Measurements from ENCODE around the gene SNCA. TPM values are rescaled to one million over a fixed set of nuclear protein-coding genes. Genes with fewer than 3 reads are reported as not detected.

SNCA gene
- total RNA-seq, 1 donor from 2014 or later = 15.2 TPM

GRCh38 chr4:89682808-89683207 lies 154.2 kb downstream of the SNCA start:
- Mint-ChIP-seq H3K36me3 (ENCODE audit: unreplicated experiment) (no peaks in the 10 kb centered on the region), H3K27me3 (ENCODE audit: unreplicated experiment) (no peaks in the 10 kb centered on the region), H3K27ac (ENCODE audit: unreplicated experiment) (no peak overlapping the region), H3K4me1 (ENCODE audit: low read depth, unreplicated experiment) (peaks cover 5% of the 10 kb centered on the region), H3K9me3 (ENCODE audit: unreplicated experiment) (no peaks in the 10 kb centered on the region), H3K4me3 (ENCODE audit: unreplicated experiment) (peak overlapping the region; percentile 80)
- no peak for DNase-seq
- TF ChIP-seq, protein P1, sequence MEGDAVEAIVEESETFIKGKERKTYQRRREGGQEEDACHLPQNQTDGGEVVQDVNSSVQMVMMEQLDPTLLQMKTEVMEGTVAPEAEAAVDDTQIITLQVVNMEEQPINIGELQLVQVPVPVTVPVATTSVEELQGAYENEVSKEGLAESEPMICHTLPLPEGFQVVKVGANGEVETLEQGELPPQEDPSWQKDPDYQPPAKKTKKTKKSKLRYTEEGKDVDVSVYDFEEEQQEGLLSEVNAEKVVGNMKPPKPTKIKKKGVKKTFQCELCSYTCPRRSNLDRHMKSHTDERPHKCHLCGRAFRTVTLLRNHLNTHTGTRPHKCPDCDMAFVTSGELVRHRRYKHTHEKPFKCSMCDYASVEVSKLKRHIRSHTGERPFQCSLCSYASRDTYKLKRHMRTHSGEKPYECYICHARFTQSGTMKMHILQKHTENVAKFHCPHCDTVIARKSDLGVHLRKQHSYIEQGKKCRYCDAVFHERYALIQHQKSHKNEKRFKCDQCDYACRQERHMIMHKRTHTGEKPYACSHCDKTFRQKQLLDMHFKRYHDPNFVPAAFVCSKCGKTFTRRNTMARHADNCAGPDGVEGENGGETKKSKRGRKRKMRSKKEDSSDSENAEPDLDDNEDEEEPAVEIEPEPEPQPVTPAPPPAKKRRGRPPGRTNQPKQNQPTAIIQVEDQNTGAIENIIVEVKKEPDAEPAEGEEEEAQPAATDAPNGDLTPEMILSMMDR (IDR thresholded peaks at IDR 0.05; ENCODE audit: partially characterized antibody, unreplicated experiment) = no peak

- Mint-ChIP-seq H3K27ac (ENCODE audit: unreplicated experiment) (no peak overlapping the region), H3K4me1 (ENCODE audit: low read depth, unreplicated experiment) (peaks cover 5% of the 10 kb centered on the region), H3K36me3 (ENCODE audit: unreplicated experiment) (no peaks in the 10 kb centered on the region), H3K9me3 (ENCODE audit: unreplicated experiment) (peaks cover 1% of the 10 kb centered on the region), H3K4me3 (ENCODE audit: unreplicated experiment) (peak overlapping the region; percentile 34), H3K27me3 (ENCODE audit: unreplicated experiment) (peaks cover 2% of the 10 kb centered on the region)
- DNase-seq = no peak
- TF ChIP-seq, protein P1 (IDR thresholded peaks at IDR 0.05; ENCODE audit: partially characterized antibody, unreplicated experiment) = no peak
Measured at GRCh38 chr4:89681671-89682070, 155.3 kb downstream of the SNCA start.

DNA sequence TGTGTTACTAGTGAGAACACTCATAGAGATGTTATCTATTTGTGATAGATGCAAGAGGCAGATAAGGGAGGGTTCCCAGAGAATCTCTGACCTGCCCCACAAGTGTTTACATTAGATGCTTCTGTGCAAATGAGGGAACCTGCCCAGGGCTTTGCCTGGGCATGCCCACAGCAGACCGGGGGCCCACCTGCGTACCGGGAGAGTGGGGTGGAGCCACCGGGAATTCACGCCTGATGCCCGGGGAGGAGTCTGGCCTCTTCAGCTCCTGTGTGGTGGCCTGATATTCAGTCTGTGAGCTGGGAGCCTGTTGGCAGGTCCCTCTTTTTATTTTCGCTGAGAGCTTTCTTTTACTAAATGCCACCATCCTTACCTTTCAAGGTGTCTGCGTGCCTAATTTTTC lies 155.7 kb downstream of the SNCA start:
- TF ChIP-seq, protein P1 (IDR thresholded peaks at IDR 0.05; ENCODE audit: partially characterized antibody, unreplicated experiment) = no peak
- Mint-ChIP-seq H3K27ac (ENCODE audit: unreplicated experiment) (no peak overlapping the region), H3K9me3 (ENCODE audit: unreplicated experiment) (peaks cover 2% of the 10 kb centered on the region), H3K36me3 (ENCODE audit: unreplicated experiment) (no peaks in the 10 kb centered on the region), H3K4me3 (ENCODE audit: unreplicated experiment) (peak overlapping the region; percentile 38), H3K4me1 (ENCODE audit: low read depth, unreplicated experiment) (peaks cover 5% of the 10 kb centered on the region), H3K27me3 (ENCODE audit: unreplicated experiment) (peaks cover 2% of the 10 kb centered on the region)
- DNase-seq = peak; percentile 33

DNA sequence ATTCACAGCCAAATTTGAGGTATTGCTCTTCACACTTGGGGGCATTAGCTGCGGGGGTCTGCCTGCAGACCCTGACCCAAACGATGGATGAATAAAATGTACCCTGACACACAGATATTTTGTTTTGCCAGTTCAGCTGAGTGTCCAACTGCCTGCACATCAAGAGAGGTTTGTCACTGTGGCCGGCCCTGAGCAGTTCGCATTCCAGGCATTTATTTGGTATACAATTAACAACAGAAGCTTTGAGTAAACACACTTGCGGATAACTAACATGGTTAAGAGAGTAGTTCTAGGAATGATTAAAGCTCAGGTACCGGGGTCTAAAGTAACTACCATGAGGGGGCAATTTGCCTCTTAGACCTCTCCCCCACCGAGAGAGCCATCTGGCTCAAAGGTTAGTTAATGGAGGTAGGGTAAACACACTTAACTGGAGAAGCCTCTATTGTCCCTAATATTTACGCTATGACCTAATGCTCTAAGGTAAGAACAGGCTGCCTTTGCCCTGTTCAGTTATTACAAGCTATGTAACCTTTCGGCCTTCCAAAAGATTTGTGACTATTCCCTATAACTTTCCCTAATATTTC lies 162.0 kb downstream of the SNCA start:
- Mint-ChIP-seq H3K4me3 (ENCODE audit: unreplicated experiment) (no peak overlapping the region), H3K4me1 (ENCODE audit: low read depth, unreplicated experiment) (no peaks in the 10 kb centered on the region), H3K27me3 (ENCODE audit: unreplicated experiment) (peaks cover 5% of the 10 kb centered on the region), H3K9me3 (ENCODE audit: unreplicated experiment) (peaks cover 8% of the 10 kb centered on the region), H3K36me3 (ENCODE audit: unreplicated experiment) (peaks cover 4% of the 10 kb centered on the region), H3K27ac (ENCODE audit: unreplicated experiment) (no peak overlapping the region)
- DNase-seq = no peak
- TF ChIP-seq, protein P1 (IDR thresholded peaks at IDR 0.05; ENCODE audit: partially characterized antibody, unreplicated experiment) = no peak

Other genes starting within 250 kb of the SNCA start
- not detected for gene MMRN1, start 57.7 kb upstream of the SNCA start, total RNA-seq (ENCODE audit: unreplicated experiment)